GM06990 (cell line): ENCODE data around the gene KCNK16.

Experiments used
- DNase-seq: peaks from one replicate; pipeline ENCODE4 v3.0.0-alpha.2; 2011; ENCODE audit not compliant: insufficient read length; ENCODE audit errors: extremely low read depth
- H3K27me3 ChIP-seq: replicated peaks from 2 replicates; pipeline ENCODE4 v1.6.0; 2011; ENCODE audit warnings: low read length; ENCODE audit not compliant: control insufficient read depth, insufficient read depth
- H3K36me3 ChIP-seq: 2 replicates; pipeline ENCODE4 v1.5.1; 2011; ENCODE audit warnings: low read length; ENCODE audit not compliant: control insufficient read depth, insufficient read depth
- H3K4me3 ChIP-seq: replicated peaks from 2 replicates; pipeline ENCODE4 v1.5.1; 2011; ENCODE audit warnings: low read depth, mild to moderate bottlenecking, control low read depth, low read length
- CTCF ChIP-seq: IDR thresholded peaks from 2 replicates; pipeline ENCODE4 v1.5.1; 2011; ENCODE audit warnings: low read length, control low read depth, mild to moderate bottlenecking, inconsistent platforms; ENCODE audit not compliant: insufficient read depth, poor library complexity, severe bottlenecking

Gene KCNK16

GRCh38 chr6:39341352-39341751 is 18.9 kb upstream of the KCNK16 start:
- 0 out of 2 replicates have a peak, but pooled peaks cover 1% of the 10 kb centered on the region for H3K27me3 ChIP-seq
- DNase-seq, result no peak
- no peak overlapping the region for H3K4me3 ChIP-seq
- no peak for TF ChIP-seq CTCF
- H3K36me3 ChIP-seq, result no peaks in the 10 kb centered on the region

- DNase-seq, result no peak
- H3K36me3 ChIP-seq, result no peaks in the 10 kb centered on the region
- H3K27me3 ChIP-seq, result 0 out of 2 replicates have a peak, but pooled peaks cover 1% of the 10 kb centered on the region
- no peak overlapping the region for H3K4me3 ChIP-seq
- TF ChIP-seq CTCF, result no peak
Observed at GRCh38 chr6:39339868-39340550, 17.5 kb upstream of the KCNK16 start.

- no peak for TF ChIP-seq CTCF
- no peaks in the 10 kb centered on the region for H3K36me3 ChIP-seq
- no peak for DNase-seq
- 0 out of 2 replicates have a peak, but pooled peaks cover 1% of the 10 kb centered on the region for H3K27me3 ChIP-seq
- no peak overlapping the region for H3K4me3 ChIP-seq
Observed at GRCh38 chr6:39339096-39339867, 16.8 kb upstream of the KCNK16 start.

GRCh38 chr6:39338397-39338796 is 15.9 kb upstream of the KCNK16 start:
- no peak for DNase-seq
- Histone ChIP-seq H3K4me3 (no peak overlapping the region), H3K27me3 (0 out of 2 replicates have a peak, but pooled peaks cover 1% of the 10 kb centered on the region), H3K36me3 (no peaks in the 10 kb centered on the region)
- TF ChIP-seq CTCF, result no peak

- DNase-seq, result no peak
- Histone ChIP-seq H3K4me3 (no peak overlapping the region), H3K27me3 (no peaks in the 10 kb centered on the region), H3K36me3 (no peaks in the 10 kb centered on the region)
- no peak for TF ChIP-seq CTCF
Observed at GRCh38 chr6:39335780-39336545, 13.5 kb upstream of the KCNK16 start.
